Transverse colon (tissue), 4 donors: Measurements from ENCODE around the gene CIAO3. TPM values are rescaled to one million over a fixed set of nuclear protein-coding genes. Genes with fewer than 3 reads are reported as not detected.

Experiments
- DNase-seq: peaks from one replicate; pipeline ENCODE4 v3.0.0-alpha.2; 2019
- H3K27ac ChIP-seq, 4 donors: fragments of 200-600 bp; sonication (generic); 2 replicates each; pipeline ENCODE4 v1.5.1; 2016 to 2018; ENCODE audit warnings: inconsistent platforms in 4 of 4
- H3K27me3 ChIP-seq: fragments of 200-600 bp; sonication (generic); 2 replicates; pipeline ENCODE4 v1.5.1; 2017; ENCODE audit warnings: inconsistent platforms
- H3K36me3 ChIP-seq, 4 donors: fragments of 200-600 bp; sonication (generic); 2 replicates each; pipeline ENCODE4 v1.5.1; 2017 to 2019; ENCODE audit warnings: inconsistent platforms in 4 of 4
- H3K4me1 ChIP-seq, 4 donors: fragments of 200-600 bp; sonication (generic); 2 replicates each; pipeline ENCODE4 v1.5.1; 2017 to 2020; ENCODE audit warnings: inconsistent platforms in 4 of 4
- H3K4me3 ChIP-seq, 4 donors: fragments of 200-600 bp; sonication (generic); 1 replicate in 1 of 4; 2 replicates in 3 of 4; pipeline versions ENCODE4 v1.5.1 to v1.6.1; 2017 to 2019; ENCODE audit warnings: inconsistent platforms in 4 of 4
- H3K9me3 ChIP-seq, 2 donors: fragments of 200-600 bp; sonication (generic); 2 replicates each; pipeline ENCODE4 v1.5.1; 2017 to 2019; ENCODE audit warnings: inconsistent platforms in 2 of 2
- EP300 ChIP-seq: sonication (generic); formaldehyde crosslinking; IDR thresholded peaks from one replicate; pipeline ENCODE4 v1.6.1; 2017; ENCODE audit warnings: antibody characterized with exemption, low read depth
- POLR2A ChIP-seq: fragments of 450-650 bp; IDR thresholded peaks from one replicate; pipeline ENCODE4 v1.6.1; 2016; ENCODE audit warnings: antibody characterized with exemption, mild to moderate bottlenecking, moderate library complexity
- POLR2AphosphoS5 ChIP-seq, 3 donors: sonication (generic); formaldehyde crosslinking; IDR thresholded peaks; one replicate each; pipeline ENCODE4 v1.6.1; 2016; ENCODE audit warnings: antibody characterized with exemption in 3 of 3
- WGBS, 2 donors: methylation state at CpG; one replicate each; pipeline ENCODE4 v1.1.5; 2018; ENCODE audit warnings: low coverage in 1 of 2; 5-methylcytosine and 5-hydroxymethylcytosine counted together
- in situ Hi-C, 4 donors: fragments of 200-750 bp; cut with MboI; loops; one replicate each; pipeline versions ENCODE4 v1.15.0 to v1.15.1; 2017; ENCODE audit warnings: low sequenced_read_pairs in 3 of 4, low pct_ligation_motif_present in 1 of 4, low pct_unique_long_range_greater_than_20kb in 1 of 4
- intact Hi-C: fragments of 100-400 bp; cut with DNase I; formaldehyde crosslinking; loops from one replicate; pipeline ENCODE4 v1.15.1; 2023; ENCODE audit warnings: low total_unique reads
- total RNA-seq, 4 donors: library from RNA; depleted of rRNA; stranded (reverse); fragments of >200 nt; gene quantifications; one replicate each; pipeline ENCODE4 v1.1.0, GENCODE V29; 2016
- TF ChIP-seq, protein P1 (sequence below), 5 experiments: fragments of 200-600 bp in 3 of 5; fragments of 450-650 bp in 2 of 5; sonication (generic) in 3 of 5; IDR thresholded peaks; 1 replicate in 2 of 5; 2 replicates in 3 of 5; pipeline ENCODE4 v1.5.1; 2016 to 2017; ENCODE audit warnings: antibody characterized with exemption in 5 of 5, inconsistent platforms in 3 of 5, mild to moderate bottlenecking in 2 of 5, moderate library complexity in 1 of 5

The CIAO3 gene
- total RNA-seq, 4 donors from 2014 or later, result 59.1 to 346 (median 102) TPM

DNA sequence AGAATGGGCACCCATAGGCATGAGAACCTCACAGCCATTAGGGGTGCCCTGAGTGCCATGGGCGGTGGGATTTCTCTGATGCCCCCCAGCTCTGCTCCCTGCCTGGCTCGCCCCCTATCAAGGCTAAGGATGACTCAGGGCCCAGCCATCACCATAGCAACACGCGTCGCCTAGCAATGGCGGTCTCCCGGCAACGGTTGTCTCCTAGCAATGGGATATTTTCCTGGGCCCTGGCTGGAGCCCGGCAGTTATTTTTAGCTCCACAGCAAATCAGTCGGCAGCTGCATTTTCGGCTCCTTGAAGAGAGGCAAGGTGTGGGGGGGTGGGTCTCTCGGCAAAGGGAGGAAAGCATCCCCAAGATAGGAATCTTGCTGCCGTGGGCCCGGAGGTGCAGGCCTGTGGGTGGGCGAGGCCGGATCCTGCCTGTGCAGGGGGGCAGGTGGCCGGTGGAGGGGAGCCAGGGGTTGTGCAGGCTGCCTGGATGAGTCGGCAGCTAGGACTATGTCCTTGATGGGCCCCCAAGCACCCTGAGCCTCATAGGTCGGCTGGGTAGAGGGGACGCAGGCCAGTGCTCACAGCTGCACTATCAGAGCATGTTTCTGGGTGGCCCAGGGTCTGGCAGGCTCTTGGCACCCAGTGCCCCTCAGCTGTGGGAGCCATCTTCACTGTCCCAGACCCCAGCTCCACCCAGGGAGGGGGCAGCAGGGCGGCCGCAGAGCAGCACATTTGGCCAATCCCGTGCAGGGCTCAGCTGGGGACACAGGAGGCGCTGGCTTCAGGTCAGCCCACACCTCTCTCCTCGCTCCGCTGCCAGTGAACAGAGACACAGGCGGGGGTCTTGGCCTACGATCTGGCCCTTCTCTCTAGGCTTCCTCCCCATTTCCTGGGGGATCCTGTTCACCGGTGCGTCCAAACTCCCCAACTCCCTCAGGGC lies 31.0 kb downstream of the CIAO3 start:
- in situ Hi-C loops, result loop anchor here in 2 of 4 donors (5.0 to 10.0 kb wide), 2 partner anchors 75 to 77 kb away; partner anchors contain the start of genes CHTF18 (in 2 of the 2) and RPUSD1 (in 2 of the 2)
- Histone ChIP-seq H3K27ac (no peak overlapping the region), H3K36me3 (no peaks in the 10 kb centered on the region), H3K27me3 (peaks cover 85% of the 10 kb centered on the region), H3K4me3 (no peak overlapping the region), H3K4me1 (peaks cover 0 to 17% (median 11%) of the 10 kb centered on the region in 4 donors), H3K9me3 (no peaks in the 10 kb centered on the region)
- intact Hi-C loops, result loop anchor here (5.0 kb wide), 2 partner anchors 77 to 177 kb away; partner anchors contain the start of genes CHTF18 and RPUSD1
- WGBS, 2 donors, result 26% methylated on average over 30 of the region's 30 CpGs; no CpG with 5 or more reads in 1 of the 2 donors
- no peak for DNase-seq
- no peak for TF ChIP-seq POLR2AphosphoS5 (IDR thresholded peaks at IDR 0.05)

DNA sequence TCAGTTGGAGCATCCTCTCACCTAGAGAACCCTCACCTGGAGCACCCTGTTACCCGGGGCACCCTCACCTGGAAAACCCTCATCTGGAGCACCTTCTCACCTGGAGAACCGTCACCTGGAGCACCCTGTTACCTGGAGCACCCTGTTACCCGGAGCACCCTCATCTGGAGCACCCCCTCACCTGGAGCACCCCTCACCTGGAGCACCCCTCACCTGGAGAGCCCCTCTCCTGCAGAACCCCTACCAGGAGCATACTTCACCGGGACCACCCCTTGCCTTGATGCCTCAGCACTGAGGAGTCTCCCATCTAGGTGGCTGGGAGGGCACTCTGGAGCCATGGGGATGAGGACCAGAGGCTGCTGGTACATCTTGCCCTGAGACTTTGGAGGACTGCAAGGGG lies 31.8 kb downstream of the CIAO3 start:
- TF ChIP-seq, protein P1, sequence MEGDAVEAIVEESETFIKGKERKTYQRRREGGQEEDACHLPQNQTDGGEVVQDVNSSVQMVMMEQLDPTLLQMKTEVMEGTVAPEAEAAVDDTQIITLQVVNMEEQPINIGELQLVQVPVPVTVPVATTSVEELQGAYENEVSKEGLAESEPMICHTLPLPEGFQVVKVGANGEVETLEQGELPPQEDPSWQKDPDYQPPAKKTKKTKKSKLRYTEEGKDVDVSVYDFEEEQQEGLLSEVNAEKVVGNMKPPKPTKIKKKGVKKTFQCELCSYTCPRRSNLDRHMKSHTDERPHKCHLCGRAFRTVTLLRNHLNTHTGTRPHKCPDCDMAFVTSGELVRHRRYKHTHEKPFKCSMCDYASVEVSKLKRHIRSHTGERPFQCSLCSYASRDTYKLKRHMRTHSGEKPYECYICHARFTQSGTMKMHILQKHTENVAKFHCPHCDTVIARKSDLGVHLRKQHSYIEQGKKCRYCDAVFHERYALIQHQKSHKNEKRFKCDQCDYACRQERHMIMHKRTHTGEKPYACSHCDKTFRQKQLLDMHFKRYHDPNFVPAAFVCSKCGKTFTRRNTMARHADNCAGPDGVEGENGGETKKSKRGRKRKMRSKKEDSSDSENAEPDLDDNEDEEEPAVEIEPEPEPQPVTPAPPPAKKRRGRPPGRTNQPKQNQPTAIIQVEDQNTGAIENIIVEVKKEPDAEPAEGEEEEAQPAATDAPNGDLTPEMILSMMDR (IDR thresholded peaks at IDR 0.05), result no peak
- no peak for TF ChIP-seq EP300
- TF ChIP-seq POLR2AphosphoS5 (IDR thresholded peaks at IDR 0.05), result no peak
- no peak for TF ChIP-seq POLR2A
- DNase-seq, result no peak
- in situ Hi-C loops, result no loop called here
- 60 to 85% methylated on average over 1 to 3 of the region's 4 CpGs for WGBS, 2 donors
- no peaks in the 10 kb centered on the region for H3K36me3 ChIP-seq
- H3K27ac ChIP-seq, result no peak overlapping the region
- H3K4me1 ChIP-seq, result peaks cover 0 to 9% (median 6%) of the 10 kb centered on the region in 4 donors
- peaks cover 86% of the 10 kb centered on the region for H3K27me3 ChIP-seq
- no peak overlapping the region for H3K4me3 ChIP-seq
- intact Hi-C loops, result loop anchor here (5.0 kb wide), 1 partner anchor 178 kb away; no protein-coding TSS in a partner anchor
- no peaks in the 10 kb centered on the region for H3K9me3 ChIP-seq

DNA sequence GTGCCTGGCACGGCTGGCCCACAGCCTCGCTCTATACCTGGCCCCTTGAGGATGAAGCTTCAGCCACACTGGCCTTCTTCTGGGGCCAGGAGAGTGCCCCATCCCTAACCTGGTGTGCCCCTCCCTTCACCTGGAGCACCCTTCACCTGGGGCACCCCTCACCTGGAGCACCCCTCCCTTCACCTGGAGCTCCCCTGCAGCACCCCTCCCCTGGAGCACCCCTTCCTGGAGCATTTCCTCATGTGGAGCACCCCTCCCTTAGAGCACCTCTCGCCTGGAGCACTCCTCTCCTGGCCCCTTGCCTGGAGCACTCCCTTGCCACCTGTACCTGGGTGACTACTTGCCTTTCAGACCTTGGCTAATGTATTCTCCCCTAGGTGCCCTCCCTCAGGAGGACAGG lies 32.8 kb downstream of the CIAO3 start:
- Histone ChIP-seq H3K27ac (no peak overlapping the region), H3K9me3 (no peaks in the 10 kb centered on the region), H3K4me1 (peaks cover 0 to 9% (median 6%) of the 10 kb centered on the region in 4 donors), H3K36me3 (no peaks in the 10 kb centered on the region), H3K4me3 (no peak overlapping the region), H3K27me3 (peaks cover 89% of the 10 kb centered on the region)
- TF ChIP-seq EP300, result no peak
- TF ChIP-seq, protein P1 (IDR thresholded peaks at IDR 0.05), result no peak
- TF ChIP-seq POLR2A, result no peak
- TF ChIP-seq POLR2AphosphoS5 (IDR thresholded peaks at IDR 0.05), result no peak
- 40 to 50% methylated on average over 1 to 3 of the region's 3 CpGs for WGBS, 2 donors
- intact Hi-C loops, result loop anchor here (5.0 kb wide), 1 partner anchor 179 kb away; no protein-coding TSS in a partner anchor
- DNase-seq, result no peak
- in situ Hi-C loops, result no loop called here

DNA sequence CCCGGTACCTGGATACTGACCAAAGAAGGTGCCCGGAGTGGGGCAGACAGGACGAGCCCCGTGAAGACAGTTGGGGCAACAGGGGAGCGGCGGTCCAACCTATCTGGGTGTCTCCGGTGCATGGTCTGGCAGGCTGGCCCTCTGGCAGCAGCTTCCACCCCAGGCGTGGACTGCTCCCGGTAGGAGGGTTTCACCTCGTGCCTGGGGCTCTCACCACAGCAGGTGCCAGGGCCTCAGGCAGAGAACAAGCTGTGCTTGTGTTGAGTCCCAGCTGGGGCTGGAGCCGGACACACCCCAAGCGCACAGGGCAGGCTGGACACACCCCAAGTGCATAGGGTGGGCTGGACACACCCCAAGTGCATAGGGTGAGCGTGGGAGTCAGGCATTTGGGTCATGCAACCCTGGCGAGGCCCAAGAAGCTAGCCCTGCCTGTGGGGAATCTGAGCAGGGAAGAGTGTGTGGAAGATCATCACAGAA lies 33.7 kb downstream of the CIAO3 start:
- no peak overlapping the region for H3K27ac ChIP-seq
- TF ChIP-seq POLR2AphosphoS5 (IDR thresholded peaks at IDR 0.05) (no peak), POLR2A (no peak), EP300 (no peak)
- TF ChIP-seq, protein P1 (IDR thresholded peaks at IDR 0.05), result no peak

More for the DNA sequence above, 33.7 kb downstream of the CIAO3 start:
- H3K4me1 ChIP-seq, result peaks cover 0 to 9% (median 6%) of the 10 kb centered on the region in 4 donors
- peaks cover 98% of the 10 kb centered on the region for H3K27me3 ChIP-seq
- no peak for DNase-seq
- in situ Hi-C loops, result no loop called here
- H3K9me3 ChIP-seq, result no peaks in the 10 kb centered on the region
- H3K36me3 ChIP-seq, result no peaks in the 10 kb centered on the region
- H3K4me3 ChIP-seq, result no peak overlapping the region
- intact Hi-C loops, result loop anchor here (5.0 kb wide), 1 partner anchor 180 kb away; no protein-coding TSS in a partner anchor
- 16% methylated on average over 14 of the region's 14 CpGs; no CpG with 5 or more reads in 1 of the 2 donors for WGBS, 2 donors
